HG02973 (cell line): ENCODE data around the gene OR51B4.
"Not testable (repeated sequence)": the region's sequence is repeated elsewhere in the genome, so short reads cannot be mapped to it uniquely, and the experiment has no call there.

Experiments
- ATAC-seq: cut with Tn5 transposase; IDR thresholded peaks from one replicate; pipeline ENCODE4 v1.9.1; 2021; ENCODE audit warnings: moderate library complexity; ENCODE audit not compliant: unreplicated experiment

The OR51B4 gene, protein sequence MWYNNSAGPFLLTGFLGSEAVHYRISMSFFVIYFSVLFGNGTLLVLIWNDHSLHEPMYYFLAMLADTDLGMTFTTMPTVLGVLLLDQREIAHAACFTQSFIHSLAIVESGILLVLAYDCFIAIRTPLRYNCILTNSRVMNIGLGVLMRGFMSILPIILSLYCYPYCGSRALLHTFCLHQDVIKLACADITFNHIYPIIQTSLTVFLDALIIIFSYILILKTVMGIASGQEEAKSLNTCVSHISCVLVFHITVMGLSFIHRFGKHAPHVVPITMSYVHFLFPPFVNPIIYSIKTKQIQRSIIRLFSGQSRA

DNA sequence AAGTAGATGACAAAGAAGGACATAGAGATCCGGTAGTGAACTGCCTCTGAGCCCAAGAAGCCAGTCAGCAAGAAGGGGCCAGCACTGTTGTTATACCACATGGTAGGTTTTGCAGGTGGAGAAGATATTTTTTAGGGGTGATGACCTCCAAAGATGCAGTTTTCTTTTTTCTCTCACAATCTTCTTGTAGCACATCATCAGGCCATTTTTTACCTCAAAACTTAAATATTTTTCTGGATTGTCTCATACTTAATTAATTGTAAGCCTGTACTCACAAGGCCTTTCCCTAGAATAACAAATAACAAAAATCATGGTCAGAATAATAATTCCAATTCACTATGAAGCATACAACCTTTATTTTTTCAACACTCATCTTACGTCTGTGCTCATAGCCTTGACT is at the start of gene OR51B4:
Gene OR51B4 (minus strand): TSS at position 101 of the 400 bp plus-strand sequence. CDS start 0 bp downstream, at position 101.
- ATAC-seq = no peak

DNA sequence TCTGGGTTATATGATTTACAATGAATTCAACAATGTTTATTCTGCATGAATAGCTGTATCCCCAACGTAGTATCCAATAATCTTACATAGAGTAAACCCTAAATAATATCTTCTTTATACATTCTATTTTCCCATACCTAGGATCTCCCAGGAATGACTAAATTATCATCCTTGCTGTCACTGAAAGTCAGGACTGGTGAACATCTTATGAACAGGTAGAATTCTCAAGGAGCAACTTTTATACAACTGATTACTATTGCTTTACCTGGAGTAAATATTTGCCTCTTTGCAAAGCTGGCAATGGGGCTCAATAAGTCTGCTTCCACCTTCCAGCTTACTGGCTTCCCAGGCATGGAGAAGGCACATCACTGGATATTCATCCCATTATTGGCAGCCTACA is 49.5 kb upstream of the OR51B4 start, which contains the start of gene OR51B6:
Gene OR51B6 (plus strand): TSS at position 301 of the 400 bp plus-strand sequence. CDS start 0 bp downstream, at position 301.
- no peak for ATAC-seq

DNA sequence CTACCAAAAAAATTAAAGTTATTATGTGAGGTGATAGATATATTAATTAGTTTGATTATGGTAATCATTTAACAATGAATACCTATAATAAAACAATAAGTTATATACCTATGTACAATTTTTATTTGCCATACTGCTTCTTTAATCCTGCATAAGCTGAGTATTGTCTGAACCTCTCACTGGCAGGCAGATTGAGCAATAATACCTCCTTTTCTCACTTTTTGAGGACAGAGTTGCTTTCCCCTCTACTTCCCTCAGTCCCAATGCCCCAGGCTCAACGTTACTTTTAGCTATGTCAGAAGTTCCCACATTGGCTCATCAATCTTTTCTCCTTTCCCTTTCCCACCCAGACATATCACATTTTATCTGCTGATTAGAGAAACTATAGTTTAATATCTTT is 47.8 kb upstream of the OR51B4 start:
- no peak for ATAC-seq

DNA sequence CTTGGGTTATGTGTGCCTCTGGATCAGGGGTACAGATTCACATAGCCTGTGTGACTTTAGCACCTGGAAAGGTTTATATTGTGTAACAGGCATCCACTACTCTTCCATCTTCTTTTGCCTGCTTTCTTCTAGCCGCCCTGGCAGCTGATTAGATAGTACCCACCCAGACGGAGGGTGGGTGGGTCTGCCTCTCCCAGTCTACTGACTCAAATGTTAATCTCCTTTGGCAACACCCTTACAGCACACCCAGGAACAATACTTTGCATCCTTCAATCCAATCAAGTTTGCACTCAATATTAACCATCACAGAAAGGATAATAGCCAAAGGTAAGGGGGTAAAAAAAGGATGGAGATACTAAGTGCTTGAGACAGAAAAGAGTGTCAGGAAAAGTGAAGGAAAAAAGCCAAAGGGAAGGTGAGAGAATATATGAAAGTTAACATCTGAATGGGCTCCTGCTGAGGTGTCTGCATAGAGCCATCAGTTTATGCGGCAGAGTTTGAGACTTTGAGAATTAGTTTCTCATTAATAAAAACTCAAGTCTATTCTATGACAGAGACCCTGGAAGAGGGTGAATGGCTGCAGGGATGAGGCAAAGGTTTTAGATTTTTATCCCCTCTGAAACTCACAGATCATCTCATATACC is 46.9 kb upstream of the OR51B4 start:
- no peak for ATAC-seq

DNA sequence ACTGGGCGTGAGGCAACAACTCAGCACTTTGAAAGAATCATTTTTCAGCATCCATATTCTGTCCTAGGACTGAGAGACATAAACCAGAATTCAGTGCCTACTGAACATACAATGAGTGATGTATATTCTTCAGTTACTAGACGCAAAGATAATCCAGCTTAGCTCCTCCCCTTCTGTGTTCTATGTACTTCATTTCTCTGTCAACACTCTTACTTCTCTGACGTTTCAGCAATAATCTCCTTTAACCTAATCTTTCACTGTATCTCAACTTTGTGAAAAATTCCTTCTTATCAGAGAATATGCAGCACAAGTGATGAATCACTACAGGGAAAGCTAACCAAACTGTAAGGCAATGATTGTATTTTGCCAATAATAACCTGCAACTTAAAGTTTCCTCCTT is 44.1 kb upstream of the OR51B4 start:
- ATAC-seq = no peak

DNA sequence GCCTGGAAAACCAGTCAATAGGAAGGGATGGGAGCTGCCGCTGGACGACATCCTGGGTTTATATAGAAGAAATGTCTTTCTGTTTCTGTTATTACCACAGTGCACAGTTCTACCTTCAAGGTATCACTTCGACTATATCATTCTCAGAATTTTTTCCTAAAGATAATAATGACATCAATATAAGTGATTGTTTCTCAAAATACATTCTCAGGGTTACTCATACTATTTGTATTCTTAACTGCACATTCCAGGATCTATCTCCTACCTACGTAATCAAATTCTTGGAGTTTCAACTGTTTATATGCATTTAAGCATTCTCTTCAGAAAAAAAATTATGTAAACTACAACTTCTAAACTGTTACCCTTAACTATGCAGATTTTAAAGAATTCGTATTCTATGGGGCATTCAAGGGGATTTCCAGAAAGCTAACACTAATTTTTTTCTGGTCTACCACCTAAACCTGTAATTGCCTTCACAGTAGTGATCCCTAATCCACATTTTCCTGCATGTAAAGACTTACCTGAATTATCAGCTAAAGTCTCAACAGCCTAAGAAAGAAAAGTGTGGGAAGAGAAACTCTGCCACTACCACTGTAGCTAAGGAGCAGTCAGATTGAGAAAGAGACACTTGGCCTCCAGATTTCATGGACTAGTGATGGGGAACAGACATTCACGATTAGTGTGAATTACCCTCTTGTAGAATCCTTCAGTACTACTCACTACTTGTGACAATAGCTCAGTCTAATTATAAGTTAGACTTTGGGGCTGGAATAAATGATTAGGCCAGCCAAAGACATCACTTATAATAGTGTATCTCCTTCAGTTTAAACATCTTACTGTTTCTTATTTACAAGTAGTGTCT is 42.0 kb upstream of the OR51B4 start, which contains the start of gene OR51B5:
Gene OR51B5 (minus strand): TSS at position 51 of the 862 bp plus-strand sequence. CDS start 0 bp downstream, at position 51.
- ATAC-seq = no peak

DNA sequence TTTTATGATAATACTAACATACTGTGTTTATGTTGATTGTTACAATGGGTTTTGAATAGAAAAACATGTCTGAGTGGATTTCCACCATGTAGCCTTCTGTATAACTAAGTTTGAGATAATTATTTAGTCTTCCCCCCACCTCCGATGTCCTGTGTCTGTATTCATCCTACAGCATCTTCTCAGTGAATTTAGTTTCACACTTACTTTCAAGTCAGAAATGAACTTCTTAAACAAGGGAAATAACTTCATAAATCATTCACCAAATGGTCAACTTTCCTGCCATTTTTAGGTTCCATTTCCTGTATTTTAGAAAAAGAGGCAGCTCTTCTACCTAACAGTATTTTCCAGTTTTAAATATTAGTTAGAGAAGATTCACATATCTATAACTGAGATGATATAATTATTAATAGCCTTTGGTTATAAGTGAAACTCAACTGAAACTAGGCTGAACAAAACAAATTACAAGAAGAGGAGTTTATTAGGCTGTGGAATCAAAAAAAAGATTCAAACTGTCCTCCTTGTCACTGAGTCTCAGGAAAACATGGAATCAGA is 38.1 kb upstream of the OR51B4 start:
- peak; percentile 65 for ATAC-seq

DNA sequence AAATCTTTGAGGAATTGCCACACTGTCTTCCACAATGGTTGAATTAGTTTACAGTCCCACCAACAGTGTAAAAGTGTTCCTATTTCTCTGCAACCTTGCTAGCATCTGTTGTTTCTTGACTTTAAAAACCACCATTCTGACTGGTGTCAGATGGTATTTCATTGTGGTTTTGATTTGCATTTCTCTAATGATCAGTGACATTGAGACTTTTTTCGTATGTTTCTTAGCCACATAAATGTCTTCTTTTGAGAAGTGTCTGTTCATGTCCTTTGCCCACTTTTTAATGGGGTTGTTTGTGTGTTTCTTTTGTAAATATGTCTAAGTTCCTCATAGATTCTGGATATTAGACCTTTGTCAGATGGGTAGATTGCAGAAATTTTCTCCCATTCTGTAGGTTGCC is 35.5 kb upstream of the OR51B4 start:
- not testable (repeated sequence) for ATAC-seq

DNA sequence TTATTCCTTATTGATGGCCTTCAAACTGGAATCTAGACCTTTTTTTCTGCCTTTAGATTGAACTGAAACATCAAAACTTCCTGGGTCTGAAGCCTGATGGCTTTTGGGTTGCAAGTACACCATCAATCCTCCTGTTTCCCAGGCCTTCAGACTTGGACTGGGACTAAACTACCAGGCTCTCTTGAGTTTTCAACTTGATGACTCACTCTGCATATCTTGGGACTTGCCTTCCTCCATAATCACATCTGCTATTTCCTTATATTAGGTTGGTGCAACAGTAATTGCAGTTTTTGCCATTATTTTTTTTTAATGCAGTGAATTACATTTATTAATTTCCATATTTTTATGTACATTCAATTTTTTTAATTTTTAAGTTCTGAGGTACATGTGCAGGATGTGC is 34.6 kb upstream of the OR51B4 start:
- no peak for ATAC-seq

DNA sequence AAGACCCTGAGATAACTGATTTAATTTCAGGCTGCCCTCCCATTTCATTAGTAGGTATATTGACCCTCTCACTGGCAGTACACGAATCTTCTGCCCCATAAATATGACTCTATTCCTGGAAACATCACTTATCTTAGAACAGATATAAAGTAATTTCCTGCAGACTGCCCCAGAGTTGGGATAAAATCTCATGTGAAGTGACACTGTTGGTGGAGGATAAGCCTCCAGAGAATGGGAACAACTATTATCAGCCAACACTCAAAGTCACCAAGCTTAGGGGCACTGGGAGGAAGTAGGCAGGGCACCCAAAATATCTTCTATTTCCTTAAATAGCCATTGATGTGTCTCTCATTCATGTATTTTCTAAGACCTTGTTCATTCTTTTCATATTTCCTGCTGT is 33.4 kb upstream of the OR51B4 start:
- no peak for ATAC-seq

DNA sequence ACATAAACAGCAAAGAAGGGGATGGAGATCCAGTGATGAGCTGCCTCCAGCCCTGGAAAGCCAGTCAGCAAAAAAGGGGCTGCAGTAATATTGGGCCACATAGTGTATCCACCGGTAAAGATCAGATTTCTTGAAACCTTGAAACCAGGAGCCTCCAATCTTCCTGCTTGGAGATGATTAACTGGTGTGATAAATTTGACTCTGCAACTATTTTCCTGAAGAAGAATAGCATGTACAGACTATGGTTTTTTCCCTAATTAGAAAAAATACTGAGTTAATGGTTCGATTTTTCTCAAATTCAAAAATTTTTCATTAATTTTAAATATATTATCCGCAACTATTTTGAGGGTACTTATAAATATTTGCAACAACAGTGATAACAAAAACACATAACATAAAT is 22.5 kb upstream of the OR51B4 start, which contains the start of gene OR51B2:
Gene OR51B2 (minus strand): TSS at position 101 of the 400 bp plus-strand sequence. CDS start 0 bp downstream, at position 101.
- ATAC-seq = no peak

DNA sequence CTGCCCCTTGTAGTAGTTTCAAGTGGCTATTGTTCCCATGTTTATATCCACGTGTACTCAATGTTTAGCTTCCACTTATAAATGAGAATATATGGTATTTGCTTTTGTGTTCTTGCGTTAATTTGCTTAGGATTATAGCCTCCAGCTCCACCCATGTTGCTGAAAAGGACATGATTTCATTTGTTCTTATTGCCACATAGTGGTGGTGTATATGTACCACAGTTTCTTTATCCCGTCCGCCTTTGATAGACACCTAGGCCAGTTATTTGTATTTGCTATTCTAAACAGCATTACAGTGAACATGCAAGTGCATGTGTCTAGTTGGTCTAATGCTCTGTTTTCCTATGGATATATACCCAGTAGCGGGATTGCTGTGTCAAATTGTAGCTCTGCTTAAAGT is 15.5 kb upstream of the OR51B4 start:
- no peak for ATAC-seq

DNA sequence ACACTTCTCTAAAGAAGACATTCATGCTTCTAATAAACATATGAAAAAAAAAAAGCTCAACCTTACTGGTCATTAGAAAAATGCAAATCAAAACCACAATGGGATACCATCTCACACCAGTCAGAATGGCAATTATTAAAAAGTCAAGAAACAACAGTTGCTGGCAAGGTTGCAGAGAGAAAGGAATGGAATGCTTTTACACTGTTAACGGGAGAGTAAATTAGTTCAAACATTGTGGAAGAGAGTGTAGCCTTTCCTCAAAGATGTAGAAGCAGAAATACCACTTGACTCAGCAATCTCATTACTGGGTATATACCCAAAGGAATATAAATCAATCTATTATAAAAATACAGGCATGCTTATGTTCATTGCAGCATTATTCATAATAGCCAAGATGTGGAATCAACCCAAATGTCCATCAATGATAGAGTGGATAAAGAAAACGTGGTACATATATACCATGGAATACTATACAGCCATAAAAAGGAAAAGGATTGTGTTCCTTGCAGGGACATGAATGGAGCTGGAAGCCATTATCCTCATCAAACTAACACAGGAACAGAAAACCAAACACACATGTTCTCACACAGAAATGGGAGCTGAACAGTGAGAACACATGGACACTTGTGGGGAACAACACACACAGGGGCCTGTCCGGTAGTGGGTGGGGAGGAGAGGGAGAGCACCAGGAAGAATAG is 11.7 kb upstream of the OR51B4 start:
- ATAC-seq = not testable (repeated sequence)

DNA sequence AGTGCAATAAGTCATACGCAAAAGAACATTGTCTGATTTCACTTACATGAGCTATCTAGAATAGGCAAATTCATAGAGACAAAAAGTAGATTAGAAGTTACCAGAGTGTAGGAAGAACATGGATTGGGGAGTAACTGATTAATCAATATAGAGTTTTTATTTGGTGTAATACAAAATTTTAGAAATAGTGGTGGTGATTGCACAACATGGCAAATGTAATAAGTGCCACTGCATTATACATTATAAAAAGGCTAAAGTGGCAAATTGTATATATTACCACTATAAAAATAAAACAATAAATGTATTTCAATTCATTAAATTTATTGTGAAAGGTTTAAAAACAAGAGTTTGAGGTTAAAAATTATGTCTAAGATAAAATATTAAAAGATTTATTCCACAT is 8.7 kb upstream of the OR51B4 start:
- ATAC-seq = no peak

DNA sequence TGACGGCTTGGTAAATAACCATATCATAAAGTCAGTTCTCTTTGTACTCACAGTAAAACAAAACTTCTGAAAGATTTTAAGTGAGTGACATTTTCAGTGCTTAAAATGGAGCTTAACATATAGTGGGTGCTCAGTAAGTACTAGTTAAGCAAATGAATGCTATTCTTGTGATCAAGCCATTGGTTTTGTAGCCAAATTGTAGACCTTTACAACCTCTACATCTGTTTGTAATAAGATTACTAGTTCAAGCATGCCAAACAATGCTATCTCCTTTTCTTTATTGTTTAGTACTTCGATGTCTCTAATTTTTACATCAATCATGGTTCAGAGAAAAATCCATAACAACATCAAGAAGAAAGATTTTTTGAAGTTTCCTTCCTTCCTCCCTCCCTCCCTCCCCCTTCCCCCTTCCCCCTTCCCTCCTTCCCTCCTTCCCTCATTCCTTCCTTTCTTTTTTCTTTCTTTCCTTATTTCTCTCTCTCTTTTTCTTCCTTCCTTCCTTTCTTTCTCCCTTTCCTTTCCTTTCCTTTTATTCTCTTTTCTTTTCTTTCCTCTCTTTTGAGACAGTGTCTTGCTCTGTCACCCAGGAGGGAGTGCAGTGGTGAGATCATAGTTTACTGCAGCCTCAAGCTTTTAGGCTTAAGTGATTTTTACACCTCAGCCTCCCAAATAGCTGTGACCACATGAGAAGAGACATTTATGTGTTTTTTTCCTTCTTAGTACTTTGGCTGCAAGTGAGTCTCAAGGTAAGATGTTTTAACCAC is 5.7 kb upstream of the OR51B4 start:
- ATAC-seq = no peak

DNA sequence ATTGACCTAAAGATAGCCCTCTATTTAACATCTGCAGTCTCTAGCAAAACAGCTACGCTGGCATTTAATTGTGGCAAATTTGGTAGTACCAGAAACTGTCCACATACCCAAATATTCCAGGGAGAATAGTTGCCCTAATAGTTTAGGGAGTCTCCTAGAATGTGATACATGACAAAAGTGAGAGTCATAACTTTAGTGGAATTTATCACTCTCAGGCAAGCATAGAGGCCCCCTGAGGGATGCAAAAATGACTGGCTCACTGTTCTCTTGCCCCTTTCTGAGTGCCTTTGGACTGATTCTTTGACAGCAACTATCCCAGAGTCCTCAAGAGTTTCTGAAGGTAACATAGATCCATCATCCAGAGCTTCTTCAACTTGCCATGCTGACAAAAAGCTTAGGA is 2.3 kb upstream of the OR51B4 start:
- ATAC-seq = no peak

DNA sequence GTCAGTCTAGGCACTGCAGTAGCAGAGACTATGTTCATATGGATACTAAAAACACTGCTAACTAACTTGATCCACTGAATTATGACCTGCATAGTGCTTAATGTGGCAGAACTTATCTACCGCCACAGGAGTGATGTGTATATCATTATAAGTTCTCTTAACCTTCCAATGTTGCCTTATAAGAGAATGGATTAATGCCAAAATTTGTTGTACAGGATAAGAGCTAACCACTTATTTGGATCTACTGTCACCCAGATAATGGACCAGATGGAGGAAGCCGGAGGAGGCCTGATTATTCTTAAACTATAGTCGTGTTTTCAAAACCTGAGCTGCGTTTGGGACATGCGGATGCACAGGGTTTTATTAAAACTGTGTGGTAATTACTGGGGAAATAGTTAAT is 1.9 kb upstream of the OR51B4 start:
- no peak for ATAC-seq

DNA sequence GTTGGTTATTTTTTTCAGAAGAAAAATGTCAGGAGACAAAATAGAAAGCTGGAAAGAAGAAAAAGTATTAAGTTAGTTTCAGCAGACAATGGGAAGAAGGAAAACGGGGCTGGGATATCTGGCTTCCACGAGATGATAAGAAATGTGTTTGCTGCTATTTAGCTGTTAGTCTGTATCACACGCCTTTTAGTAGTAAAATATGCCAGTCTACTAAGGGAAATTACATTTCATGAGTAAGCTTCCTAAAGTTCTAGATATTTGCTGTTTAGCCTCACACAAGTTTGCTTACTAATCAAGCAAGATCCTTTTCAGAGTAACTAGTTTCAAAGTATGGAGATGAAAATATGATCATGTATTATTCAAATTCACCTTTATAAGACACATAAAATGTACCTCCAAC is 1.5 kb downstream of the OR51B4 start:
- no peak for ATAC-seq

DNA sequence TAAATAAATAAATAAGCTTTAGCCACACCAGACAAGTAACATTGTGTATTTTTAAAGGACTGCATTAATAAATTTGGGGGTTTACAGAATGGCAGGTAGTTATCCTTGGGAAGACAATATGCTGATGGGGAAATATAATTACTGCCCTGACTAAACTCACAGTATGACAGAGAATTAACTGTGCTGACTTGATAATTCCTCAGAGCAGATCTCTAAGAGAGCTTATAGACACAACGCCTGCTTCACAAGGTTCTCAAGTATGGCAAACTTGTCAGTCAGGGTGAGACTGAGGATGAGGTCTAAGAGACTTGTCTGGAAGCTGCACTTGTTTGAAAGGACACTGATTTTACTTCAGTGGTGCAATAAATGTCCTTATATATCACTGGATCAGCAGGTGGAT is 3.3 kb downstream of the OR51B4 start:
- no peak for ATAC-seq
